ENCODE measurements around the gene RAP1A. TPM values are rescaled to one million over a fixed set of nuclear protein-coding genes. Genes with fewer than 3 reads are reported as not detected.

RAP1A gene
- total RNA-seq, 1 donor from 2014 or later = 135 TPM

DNA sequence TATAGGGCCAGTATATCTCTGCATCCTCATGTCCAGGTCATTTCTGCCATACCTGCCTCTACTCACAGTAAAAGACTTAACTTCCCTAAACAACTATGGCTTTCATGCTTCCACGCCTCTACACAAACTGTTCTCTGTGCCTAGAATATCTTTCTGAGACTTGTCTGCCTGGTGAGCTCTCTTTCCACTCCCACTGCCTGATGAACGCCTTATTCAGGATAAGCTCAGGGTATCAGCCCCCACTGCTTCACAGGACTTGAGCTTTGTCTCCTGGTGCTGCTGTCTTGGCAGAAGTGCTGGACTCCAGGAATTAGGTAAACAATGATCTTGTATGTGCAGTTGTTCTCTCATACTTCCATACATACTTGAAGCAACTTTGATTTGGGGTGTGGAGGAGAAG is 131.3 kb downstream of the RAP1A start:
- intact Hi-C loops (cut with micrococcal nuclease) = loop anchor here (10.0 kb wide), 3 partner anchors 556 to 876 kb away; partner anchors contain the start of genes CD53 and LRIF1

GRCh38 chr1:111751906-111752575 is 132.5 kb downstream of the RAP1A start:
- intact Hi-C loops (cut with micrococcal nuclease) = loop anchor here (10.0 kb wide), 3 partner anchors 557 to 877 kb away; partner anchors contain the start of genes CD53 and LRIF1

GRCh38 chr1:111754984-111755330 is 135.4 kb downstream of the RAP1A start:
- intact Hi-C loops (cut with micrococcal nuclease) = loop anchor here (1.0 to 10.0 kb wide), 10 partner anchors 16 to 880 kb away; partner anchors contain the start of genes ATP5PB, CD53, INKA2 and LRIF1

GRCh38 chr1:111755331-111756123 is 135.9 kb downstream of the RAP1A start, which contains the start of gene DDX20:
Gene DDX20, plus strand, starts transcription at chr1:111755901. Its CDS starts 24 bp downstream, at chr1:111755925.
- intact Hi-C loops (cut with micrococcal nuclease) = loop anchor here (1.0 to 10.0 kb wide), 10 partner anchors 16 to 881 kb away; partner anchors contain the start of genes ATP5PB, CD53, INKA2 and LRIF1

DNA sequence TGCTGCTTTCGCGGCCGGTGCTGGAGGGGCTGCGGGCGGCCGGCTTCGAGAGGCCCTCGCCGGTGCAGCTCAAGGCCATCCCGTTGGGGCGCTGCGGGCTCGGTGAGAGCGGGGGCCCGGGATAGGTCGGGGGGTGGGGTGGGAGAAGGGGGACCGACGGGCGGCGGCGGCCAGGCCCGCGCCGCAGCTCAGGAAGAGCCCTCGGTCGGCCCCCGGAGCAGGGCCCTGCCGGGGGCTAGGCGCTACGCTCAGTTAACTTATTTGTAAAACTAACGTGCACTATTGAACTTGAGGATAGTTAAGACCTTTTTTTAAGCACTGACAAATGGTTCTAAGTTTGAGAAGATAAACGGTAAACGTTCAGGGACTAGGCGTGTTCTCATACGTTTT is 136.5 kb downstream of the RAP1A start:
- intact Hi-C loops (cut with micrococcal nuclease) = loop anchor here (5.0 to 10.0 kb wide), 4 partner anchors 539 to 881 kb away; partner anchors contain the start of genes CD53 and LRIF1

- intact Hi-C loops (cut with micrococcal nuclease) = loop anchor here (5.0 to 10.0 kb wide), 4 partner anchors 541 to 884 kb away; partner anchors contain the start of genes CD53 and LRIF1
These were observed 138.8 kb downstream of the RAP1A start for GRCh38 chr1:111758373-111758772.

- intact Hi-C loops (cut with micrococcal nuclease) = no loop called here
These were observed 142.1 kb downstream of the RAP1A start for GRCh38 chr1:111761717-111762116.

GRCh38 chr1:111762332-111762731 is 142.7 kb downstream of the RAP1A start:
- intact Hi-C loops (cut with micrococcal nuclease) = no loop called here

Other genes starting within 250 kb of the RAP1A start
- 0.43 and 0.68 TPM in 2 replicates for gene OVGP1, start 192.1 kb upstream of the RAP1A start, total RNA-seq
- gene WDR77, start 170.5 kb upstream of the RAP1A start, total RNA-seq = 44.4 and 44.7 TPM in 2 replicates
- gene ATP5PB, start 170.3 kb upstream of the RAP1A start, total RNA-seq = 307 and 316 TPM in 2 replicates
- gene C1orf162, start 145.8 kb upstream of the RAP1A start, total RNA-seq = 26.1 and 27.3 TPM in 2 replicates
- gene ADORA3, start 116.2 kb upstream of the RAP1A start, total RNA-seq = 0.57 and 0.59 TPM in 2 replicates
- gene TMIGD3, start 116.2 kb upstream of the RAP1A start, total RNA-seq = not detected in 2 replicates
- gene INKA2, start 119.6 kb downstream of the RAP1A start, total RNA-seq = 3.0 and 4.0 TPM in 2 replicates
- 17.5 and 18.9 TPM in 2 replicates for gene DDX20, start 136.1 kb downstream of the RAP1A start, total RNA-seq